ENCODE results near the gene SCAF1.
A peak's percentile ranks its signal among the peaks of the same experiment; 100 is the strongest.

SCAF1 gene

GRCh38 chr19:49641688-49642491, at the start of gene SCAF1:
SCAF1 (plus strand) TSS chr19:49642209; CDS start chr19:49645027, 2,818 bp downstream.
- DNase-seq: peak; percentile 98

DNA sequence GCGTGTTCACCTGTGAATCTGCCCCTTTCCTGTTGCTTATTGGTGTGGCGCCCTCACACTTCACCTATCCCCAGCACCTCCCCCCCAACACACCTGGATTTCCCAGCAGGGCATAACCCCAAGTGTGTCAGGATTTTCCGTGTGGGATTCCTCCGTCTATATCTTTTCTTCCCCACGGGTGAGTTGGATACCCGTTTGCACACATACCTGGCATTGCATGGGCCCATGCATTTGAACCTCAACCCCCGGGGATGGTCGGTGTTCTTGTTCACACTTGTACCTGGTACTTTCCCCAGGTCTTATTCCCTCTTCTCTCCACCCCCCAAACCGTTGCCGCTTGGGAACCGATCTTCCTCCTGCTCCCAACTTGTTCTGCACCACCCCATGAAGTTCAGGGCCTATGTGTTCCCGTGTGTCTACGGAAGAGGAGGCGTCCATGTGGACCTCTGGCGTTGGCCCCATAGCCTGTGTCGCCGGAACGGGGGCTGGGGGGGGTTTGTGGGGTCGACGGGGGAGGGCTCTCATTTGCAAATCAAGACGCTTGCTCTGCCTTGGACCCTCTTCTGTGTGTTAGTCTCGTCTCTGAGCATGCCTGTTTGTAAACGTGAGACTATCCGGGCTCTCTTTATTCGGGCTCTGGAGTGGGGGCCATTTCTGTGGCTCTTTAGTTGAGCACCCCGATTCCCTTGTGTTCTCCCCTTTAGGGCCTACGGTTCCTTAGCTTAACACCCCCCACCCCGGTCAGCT, 49.4 kb upstream of the SCAF1 start:
- no peak for DNase-seq

DNA sequence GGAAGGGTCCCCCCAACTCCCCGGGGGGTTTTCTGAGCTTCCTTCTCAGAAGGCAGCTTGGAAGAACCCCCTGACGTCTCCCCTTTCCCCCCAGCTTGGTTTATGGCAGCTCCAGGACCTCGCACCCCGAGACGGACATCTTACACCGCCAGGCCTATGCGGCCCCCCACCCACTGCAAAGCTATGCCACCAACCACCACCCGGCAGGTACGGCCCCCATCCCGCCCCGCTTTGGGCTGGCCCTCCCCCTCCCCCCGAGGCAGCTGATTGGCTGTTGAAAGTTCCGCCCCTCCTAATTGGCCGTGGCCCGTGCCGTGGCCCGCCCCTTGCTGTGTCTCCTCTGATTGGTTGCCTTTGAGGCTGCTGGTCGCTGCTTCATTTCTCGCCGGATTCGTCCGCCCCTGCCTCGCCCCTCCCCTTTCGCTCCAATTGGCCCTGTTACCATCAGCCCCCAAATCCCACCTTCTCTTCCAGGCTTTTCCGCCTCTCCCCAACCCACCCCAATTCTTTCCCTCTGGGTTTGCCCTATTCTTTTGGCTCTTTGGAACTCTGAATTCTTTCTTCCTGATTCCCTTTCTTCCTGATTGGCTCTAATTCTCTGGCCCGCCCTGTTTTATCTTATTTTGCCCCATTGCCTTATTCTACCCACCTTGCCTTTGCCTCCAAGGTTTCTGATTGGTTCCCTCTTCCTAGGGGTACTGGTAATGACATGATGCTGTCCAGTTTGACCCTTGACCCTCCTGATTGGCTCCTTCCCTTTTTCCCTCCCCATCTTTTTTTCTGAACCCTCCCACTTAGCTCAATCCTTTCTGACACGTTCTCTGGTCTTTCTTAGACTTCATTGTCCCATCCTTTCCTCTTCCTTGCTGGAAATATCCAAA, 48.5 kb upstream of the SCAF1 start:
- DNase-seq: peak; percentile 50

DNA sequence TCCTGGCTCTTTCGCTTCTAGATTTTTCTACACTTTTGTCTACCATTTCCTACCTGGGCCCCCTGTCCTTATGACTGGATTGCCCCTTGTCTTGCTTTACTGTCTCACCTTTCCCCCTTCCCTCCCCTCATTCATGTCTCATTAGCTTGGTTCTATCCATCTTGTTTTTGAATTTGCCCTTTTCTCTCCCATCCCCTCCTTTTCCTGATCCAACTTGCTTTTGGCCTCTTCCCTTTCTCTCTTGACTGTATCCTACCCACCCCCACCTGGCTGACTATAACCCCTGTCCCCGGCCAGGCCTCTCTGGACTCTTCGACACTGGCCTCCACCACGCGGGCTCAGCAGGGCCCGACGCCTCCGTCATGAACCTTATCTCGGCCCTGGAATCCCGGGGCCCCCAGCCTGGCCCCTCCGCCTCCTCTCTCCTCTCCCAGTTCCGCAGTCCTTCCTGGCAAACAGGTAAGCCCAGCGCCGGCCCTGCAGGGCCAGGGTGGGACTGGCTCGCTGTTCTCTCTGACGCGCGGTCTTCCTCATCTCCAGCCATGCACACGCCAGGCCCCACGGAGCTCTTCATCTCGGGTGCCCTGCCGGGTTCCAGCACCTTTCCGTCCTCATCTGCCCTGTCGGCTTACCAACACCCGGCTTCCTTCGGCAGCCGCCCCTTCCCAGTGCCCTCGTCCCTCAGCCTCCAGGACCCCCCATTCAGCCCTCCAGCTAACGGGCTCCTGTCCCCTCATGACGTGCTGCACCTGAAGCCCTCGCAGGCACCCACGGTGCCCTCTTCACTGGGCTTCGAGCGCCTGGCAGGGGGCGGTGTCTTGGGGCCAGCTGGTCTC, 47.6 kb upstream of the SCAF1 start:
- no peak for DNase-seq

DNA sequence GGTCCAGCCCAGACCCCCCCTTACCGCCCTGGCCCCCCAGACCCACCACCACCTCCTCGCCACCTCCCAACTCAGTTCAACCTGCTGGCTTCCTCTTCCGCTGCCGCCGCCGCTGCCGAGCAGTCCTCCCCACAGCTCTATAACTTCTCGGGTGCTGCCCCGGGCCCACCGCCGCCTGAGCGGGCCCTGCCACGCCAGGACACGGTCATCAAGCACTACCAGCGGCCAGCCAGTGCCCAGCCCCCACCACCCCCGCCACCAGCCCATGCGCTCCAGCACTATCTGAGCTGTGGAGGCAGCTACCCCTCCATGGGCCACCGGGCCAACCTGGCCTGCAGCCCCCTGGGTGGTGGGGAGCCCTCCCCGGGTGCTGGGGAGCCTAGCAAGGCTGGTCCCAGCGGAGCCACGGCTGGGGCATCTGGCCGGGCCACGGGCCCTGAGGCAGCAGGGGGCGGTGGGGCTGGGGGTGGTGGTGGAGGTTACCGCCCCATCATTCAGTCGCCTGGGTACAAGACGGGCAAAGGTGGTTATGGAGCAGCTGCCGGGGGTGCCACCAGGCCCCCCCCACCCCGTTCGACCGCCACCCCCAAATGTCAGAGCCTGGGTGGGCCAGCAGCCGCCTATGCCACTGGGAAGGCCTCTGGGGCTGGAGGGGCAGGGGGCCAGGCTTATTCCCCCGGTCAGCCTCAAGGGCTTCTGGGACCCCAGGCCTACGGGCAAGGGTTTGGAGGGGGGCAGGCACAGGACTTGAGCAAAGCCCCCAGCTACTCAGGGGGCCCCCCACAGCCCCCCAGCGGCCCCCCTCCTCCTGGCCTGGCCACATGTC, 46.8 kb upstream of the SCAF1 start:
- DNase-seq: no peak

DNA sequence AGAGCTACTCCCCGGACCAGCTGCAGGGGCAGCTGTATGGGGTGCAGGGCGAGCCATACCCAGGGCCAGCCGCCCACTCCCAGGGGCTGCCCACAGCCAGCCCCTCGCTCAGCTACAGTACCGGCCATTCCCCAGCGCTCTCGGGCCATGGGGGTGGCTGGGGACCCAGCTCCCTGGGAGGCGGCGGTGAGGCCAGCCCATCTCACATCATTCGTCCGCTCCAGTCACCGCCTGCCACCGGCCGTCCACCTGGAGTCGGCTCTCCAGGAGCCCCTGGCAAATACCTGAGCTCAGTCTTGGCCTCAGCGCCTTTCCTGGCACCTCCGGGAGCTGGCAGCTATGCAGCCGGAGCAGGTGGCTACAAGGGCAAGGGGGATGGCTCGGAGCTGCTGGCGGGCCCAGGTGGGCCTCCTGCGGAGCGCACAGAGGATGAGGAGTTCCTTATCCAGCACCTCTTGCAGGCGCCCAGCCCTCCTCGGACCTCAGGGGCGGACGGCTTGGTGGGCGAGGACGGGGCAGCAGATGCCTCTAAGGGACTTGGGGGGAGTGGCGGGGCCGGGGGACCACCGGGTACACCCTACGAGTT, 46.1 kb upstream of the SCAF1 start:
- no peak for DNase-seq

- DNase-seq: no peak
Measured at GRCh38 chr19:49596407-49596806, 45.6 kb upstream of the SCAF1 start.

GRCh38 chr19:49596954-49597702, 44.9 kb upstream of the SCAF1 start:
- no peak for DNase-seq

- no peak for DNase-seq
Measured at GRCh38 chr19:49597703-49597974, 44.4 kb upstream of the SCAF1 start.

DNA sequence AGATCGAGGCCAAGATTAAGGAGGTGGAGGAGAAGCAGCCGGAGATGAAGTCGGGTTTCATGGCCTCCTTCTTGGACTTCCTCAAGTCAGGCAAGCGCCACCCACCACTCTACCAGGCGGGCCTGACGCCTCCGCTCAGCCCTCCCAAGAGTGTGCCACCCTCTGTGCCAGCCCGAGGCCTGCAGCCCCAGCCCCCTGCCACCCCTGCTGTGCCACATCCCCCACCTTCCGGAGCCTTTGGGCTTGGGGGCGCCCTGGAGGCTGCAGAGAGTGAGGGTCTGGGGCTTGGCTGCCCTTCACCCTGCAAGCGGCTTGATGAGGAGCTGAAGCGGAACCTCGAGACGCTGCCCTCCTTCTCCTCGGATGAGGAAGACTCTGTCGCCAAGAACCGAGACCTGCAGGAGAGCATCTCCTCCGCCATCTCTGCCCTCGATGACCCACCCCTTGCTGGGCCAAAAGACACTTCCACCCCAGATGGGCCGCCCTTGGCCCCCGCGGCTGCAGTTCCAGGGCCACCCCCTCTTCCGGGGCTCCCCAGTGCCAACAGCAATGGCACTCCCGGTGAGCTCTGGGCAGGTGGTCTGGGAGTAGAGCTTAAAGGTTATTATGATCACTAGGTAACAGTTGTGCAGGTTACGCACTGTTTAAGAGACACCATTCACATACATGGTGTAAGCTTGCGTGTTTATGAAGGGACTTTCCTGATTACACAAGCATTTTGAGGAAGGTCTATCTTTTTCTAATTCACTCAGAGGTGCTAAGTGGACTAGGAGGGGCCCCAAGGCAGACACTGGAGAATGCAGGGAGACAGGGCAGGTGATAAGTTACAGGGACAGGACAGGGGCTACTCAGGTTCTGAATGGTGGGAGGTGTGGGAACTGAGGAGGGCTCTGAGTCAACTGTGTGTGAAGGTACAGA, 42.4 kb upstream of the SCAF1 start:
- no peak for DNase-seq

GRCh38 chr19:49601482-49602038, 40.4 kb upstream of the SCAF1 start:
- DNase-seq: no peak

DNA sequence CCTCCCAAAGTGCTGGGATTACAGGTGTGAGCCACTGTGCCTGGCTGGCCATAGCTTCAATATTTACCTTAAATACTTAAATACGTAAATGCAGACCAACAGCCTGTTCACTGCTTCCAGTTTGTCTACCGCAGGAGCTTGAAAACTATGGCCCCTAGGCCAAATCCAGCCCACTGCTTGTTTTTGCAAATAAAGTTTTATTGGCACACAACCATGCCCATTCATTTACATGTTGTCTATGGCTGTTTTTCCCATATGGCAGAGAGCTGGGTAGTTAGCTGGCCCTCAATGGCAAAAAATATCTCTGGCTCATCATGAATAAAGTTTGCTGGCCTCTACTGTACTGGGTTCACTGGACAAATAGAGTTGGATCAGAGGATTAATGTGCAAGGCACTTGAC, 39.2 kb upstream of the SCAF1 start:
- DNase-seq: no peak

- DNase-seq: no peak
Measured at GRCh38 chr19:49605605-49606004, 36.4 kb upstream of the SCAF1 start.

- no peak for DNase-seq
Measured at GRCh38 chr19:49609499-49610092, 32.4 kb upstream of the SCAF1 start.

DNA sequence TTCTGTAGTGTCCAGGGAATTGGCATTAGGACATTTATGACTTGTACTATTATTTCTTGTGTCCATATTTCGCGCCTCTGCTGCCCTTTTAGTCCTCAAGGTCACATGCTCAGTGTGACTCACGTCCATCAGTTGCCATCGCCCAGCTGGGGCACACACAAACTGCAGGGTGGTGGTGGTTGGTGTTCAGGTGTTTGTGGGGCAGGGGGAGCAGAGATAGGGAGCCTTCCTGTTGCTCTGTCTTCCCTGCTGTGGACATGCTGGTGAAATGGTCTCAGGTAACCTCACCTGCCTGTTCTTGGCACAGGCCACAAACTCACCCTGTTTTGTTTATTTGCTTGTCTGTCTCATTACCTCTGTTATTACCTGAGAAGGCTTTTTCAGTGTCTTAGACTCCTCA, 28.6 kb upstream of the SCAF1 start:
- no peak for DNase-seq

GRCh38 chr19:49614096-49614833, 27.7 kb upstream of the SCAF1 start:
- DNase-seq: no peak

GRCh38 chr19:49615861-49616260, 26.1 kb upstream of the SCAF1 start:
- no peak for DNase-seq

DNA sequence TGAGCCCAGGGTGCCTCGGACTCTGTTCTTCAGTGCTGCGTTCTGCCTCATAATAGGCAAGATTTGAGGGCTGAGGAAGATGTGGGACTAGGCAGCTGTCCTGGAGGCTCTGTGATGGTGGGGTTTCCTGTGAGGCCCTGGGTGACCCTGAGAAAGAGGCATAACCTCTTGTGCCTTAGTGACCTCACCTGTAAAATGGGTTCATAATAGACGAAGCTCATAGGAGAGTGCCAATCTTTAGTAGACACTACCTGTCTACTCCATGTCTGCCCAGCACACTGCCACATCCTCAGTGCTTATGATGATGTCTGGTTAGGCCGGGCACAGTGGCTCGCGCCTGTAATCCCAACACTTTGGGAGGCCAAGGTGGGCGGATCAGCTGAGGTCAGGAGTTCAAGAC, 25.5 kb upstream of the SCAF1 start:
- no peak for DNase-seq

Measured in NCI-H2107 (cell line).